Measurements from ENCODE around the gene KLHL3.

KLHL3 gene

GRCh38 chr5:137570070-137570469 is 165.8 kb downstream of the KLHL3 start (continued):
- TF ChIP-seq ZNF785 (tag by site-specific recombination; IDR thresholded peaks at IDR 0.05) (no peak), ZSCAN4 (tag by site-specific recombination; IDR thresholded peaks at IDR 0.05) (no peak), ZNF529 (tag by site-specific recombination; IDR thresholded peaks at IDR 0.05; ENCODE audit: insufficient replicate concordance) (no peak), ZNF654 (tag by site-specific recombination; IDR thresholded peaks at IDR 0.05; ENCODE audit: low read depth) (no peak), ZNF26 (tag by site-specific recombination; IDR thresholded peaks at IDR 0.05) (no peak), ZNF184 (tag by site-specific recombination; IDR thresholded peaks at IDR 0.05) (no peak), ZNF777 (tag by site-specific recombination; IDR thresholded peaks at IDR 0.05; ENCODE audit: borderline replicate concordance) (no peak), SCRT1 (tag by site-specific recombination; IDR thresholded peaks at IDR 0.05; ENCODE audit: borderline replicate concordance) (no peak), ZNF513 (tag by site-specific recombination; IDR thresholded peaks at IDR 0.05) (no peak)
